Hematopoietic multipotent progenitor cell (in vitro differentiated cells): ENCODE measurements around the gene PARP12. TPM values are rescaled to one million over a fixed set of nuclear protein-coding genes. Genes with fewer than 3 reads are reported as not detected.
"Not testable (repeated sequence)": the region's sequence is repeated elsewhere in the genome, so short reads cannot be mapped to it uniquely, and the experiment has no call there.

ENCODE experiments used
- DNase-seq, 3 donors: peaks; one replicate each; pipeline ENCODE4 v3.0.0-alpha.2; 2011 to 2015; ENCODE audit warnings: low read depth in 2 of 3, low spot score in 2 of 3
- total RNA-seq: library from RNA; depleted of rRNA; stranded (reverse); fragments of >200 nt; gene quantifications from one replicate; pipeline ENCODE4 v1.2.3, GENCODE V29; 2012

Gene PARP12
- total RNA-seq: 50.9 TPM

DNA sequence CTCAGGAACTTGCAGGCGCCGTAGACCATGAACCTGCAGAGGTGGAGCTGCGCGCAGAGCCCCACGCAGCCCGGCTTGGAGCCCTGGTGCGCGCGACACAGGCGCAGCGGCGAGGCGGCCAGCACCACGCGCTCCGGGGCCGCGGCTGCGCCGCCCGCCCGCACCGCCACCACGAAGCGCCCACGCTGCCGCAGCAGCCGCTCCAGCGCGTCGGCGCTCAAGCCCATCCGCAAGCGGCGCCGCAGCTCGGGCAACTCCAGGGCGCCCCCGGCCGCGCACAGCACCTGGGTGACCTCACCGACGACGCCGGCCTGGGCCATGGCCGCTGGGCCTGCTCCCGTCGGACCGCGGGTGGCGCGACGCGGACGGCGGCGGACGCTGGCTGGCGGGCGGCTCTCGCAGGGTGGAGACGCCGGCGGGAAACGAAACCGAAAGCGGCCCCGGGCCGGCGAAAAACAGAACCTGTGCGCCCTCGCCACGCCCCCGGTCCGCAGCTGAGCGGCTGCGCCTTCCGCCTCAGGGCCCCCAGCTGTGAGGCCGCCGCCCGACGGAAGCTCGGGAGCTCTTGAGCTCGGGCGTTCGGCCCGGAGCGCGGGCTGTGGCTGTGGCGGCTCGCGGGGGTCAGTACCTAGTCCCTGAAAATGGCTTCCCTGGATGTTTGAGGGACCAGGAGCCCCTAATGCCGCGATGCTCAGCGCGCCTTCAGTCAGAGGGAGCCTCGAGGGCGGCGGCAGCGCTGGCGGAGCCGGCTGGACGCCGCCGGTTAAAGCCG is at the start of gene PARP12:
TSS of gene PARP12 (minus strand) at position 424 of the 772 bp plus-strand sequence. CDS start at position 320, 104 bp downstream.
- peak; percentile 78 to 93 (median 92) for DNase-seq

- DNase-seq: not testable (repeated sequence)
Measured at GRCh38 chr7:140108777-140109176, 46.0 kb upstream of the PARP12 start.

DNA sequence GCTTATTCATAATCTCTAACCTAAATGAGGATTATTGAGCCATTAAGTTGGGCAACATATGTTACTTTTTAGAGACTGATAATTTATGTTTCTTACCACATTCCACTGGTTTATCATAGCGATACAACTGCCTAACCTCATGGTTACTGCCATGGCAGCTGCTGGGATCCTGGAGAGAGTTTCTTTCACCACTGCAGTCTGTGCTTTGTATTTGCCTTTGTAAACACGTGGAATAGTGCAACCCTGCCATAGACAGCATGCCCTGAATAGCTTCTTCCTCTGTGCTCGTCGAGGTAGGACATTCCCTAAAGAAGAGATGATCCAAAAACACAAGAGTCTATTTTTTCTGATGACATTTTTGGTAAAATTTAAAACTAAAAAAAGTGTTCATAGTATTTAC is 33.7 kb upstream of the PARP12 start:
- DNase-seq: no peak

DNA sequence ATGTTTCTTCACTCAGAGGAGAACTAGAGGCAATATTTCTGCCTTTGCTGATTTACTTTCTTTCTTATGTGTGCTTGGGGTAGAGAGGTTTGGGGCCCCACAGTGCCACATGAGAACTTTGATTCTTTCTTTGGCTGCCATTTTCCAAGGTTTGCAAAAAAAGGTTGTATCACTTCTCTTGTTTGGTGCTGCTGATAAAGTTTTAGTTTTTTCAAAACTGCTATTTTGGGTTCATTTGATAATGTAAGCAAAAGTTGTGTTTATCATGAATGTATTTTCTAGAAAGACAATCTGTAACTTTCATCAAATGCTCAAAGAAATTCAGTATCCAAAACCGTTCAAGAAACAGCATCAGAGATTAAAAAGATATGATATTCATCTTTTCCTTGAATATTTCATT is 30.6 kb upstream of the PARP12 start:
- DNase-seq: no peak

DNA sequence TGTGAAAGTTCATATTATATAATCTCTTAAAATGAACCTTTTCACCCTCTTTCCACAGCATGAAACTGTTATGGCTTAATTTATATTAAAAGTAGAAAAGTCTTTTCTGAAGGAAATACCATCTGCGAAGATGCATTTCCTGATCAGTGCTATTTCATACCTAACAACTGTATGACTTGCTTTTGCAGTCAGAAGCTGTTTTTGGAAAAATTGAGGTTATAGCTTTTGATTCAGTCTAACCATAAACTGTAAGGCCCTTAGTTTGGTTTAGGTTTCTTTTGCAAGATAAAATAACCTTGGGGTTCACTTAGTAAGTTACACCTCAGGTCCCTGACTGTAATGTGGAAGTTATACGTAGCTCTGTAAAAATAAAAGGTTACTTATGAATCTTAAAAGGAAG is 22.7 kb upstream of the PARP12 start:
- no peak for DNase-seq

DNA sequence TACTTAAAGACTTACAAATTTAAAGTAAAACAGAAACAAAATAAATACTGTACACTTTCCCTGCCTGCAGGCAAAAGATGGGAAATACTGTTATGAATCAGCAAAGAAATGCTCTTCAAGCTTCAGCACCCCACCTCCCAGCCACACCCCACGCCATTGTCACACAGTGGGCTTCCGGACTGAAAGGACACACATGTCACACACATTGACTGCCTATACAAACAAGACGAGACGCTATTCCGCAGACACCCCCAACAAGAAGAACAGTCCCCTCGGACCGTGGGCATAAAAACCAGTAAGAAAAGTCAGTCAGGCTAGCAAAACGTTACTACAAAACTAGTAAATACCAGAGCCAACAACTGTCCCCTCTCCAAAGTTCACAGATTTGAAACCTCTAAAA is 22.2 kb upstream of the PARP12 start:
- DNase-seq: no peak

DNA sequence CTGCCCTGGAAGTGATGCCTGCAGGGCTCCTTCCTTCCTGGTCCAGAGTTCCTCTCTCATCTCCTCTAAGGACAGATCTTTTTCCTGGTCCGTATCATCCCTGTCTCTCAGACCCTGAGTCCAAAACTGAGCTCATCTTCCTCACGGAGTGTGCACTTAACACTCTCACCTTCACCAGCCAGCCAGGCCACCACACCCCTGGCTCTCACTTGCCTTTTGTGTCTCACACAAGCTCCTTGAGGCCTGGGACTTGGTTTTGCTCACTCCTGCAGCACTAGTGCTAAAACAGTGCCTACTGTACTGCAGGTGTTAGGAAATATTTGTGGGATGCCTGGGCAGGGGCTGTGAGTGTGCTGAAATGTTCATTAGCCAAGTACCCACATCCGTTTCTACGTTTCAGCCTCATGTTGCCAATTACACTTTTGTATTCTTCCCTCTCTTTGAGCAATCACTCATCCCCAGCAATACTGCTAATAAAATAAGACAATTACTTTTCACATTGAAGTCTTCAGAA is 21.4 kb upstream of the PARP12 start:
- DNase-seq: no peak

DNA sequence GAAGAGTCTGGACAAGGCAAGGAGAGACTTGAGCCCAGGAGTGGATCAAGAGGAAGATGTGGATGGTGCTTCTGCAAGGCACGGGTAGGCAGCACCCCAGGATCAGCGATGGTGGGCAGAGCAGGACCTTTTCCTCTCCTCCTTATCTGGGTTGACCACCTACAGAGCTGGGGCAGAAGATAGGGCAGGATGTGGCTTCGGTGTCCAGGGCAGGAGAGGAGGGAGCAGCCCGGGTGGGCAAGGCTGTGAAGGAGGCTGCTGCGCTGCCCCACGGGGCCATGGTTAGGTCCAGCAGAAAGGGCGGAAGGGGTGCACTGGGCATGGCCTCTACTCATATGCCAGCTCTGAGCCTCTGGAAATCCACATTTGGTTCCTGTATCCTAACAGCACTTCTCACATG is 20.0 kb upstream of the PARP12 start:
- no peak for DNase-seq

DNA sequence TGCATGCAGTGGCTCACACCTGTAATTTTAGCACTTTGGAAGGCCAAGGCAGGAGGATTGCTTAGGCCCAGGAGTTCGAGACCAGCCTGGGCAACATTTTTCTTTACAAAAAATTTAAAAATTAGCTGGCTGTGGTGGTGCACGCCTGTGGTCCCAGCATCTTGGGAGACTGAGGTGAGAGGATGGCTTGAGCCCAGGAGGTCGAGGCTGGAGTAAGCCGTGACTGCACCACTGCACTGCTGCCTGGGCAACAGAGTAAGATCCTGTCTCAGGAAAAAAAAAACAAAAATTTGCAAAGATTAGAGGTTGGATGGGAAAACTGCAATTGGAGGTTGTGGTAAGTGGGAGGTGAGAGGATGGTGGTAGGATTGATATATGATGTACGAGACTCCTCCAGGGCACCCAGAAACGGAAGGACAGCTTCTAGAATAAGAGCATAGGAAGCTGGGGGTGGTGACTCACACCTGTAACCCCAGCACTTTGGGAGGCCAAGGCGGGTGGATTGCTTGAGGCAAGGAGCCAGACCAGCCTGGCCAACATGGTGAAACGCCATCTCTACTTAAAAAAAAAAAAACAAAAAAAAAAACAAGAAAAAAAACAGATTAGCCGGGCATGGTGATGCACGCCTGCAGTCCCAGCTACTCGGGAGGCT is 19.1 kb upstream of the PARP12 start:
- DNase-seq: no peak

GRCh38 chr7:140080919-140081318 is 18.2 kb upstream of the PARP12 start:
- DNase-seq: no peak

GRCh38 chr7:140079121-140079536 is 16.4 kb upstream of the PARP12 start:
- peak in 2 of 3 donors; percentile 28 to 48 for DNase-seq

GRCh38 chr7:140078392-140078791 is 15.6 kb upstream of the PARP12 start:
- DNase-seq: no peak

DNA sequence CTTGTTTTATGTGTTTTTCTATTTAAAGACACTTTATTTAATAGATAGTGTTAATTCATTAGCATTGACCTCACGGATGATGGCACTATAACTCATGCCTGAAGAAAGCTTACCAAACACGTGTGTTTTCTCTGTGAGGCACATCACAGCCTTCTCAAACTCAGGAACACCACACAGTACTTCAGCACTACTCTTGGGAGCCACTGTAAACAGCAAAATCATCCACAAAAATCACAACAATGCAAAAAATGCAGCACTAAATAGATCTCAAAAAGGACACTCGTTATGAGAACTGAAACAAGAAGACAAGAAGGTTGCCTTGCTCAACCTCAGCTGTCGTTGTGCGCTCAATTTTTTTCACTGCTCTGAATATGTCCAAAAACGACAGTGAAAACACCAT is 12.0 kb upstream of the PARP12 start:
- DNase-seq: no peak

GRCh38 chr7:140070546-140070945 is 7.8 kb upstream of the PARP12 start:
- DNase-seq: no peak

GRCh38 chr7:140069298-140069949 is 6.7 kb upstream of the PARP12 start:
- no peak for DNase-seq

DNA sequence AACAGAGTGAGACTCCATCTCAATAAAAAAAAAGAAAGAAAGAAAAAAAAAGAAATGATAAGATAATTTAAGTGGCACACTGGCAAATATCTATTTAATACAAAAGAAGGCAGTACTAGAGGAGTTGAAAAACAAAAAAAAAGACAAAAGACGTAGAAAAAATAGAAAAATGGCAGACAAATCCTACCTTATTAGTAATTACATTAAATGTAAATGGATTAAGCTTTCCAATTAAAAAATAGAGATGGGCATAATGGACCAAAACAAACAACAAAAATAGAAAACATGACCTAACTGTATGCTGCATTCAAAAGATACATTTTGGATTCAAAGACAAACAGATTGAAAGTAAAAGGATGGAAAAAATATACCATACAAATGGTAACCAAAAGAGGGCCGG is 5.3 kb upstream of the PARP12 start:
- no peak for DNase-seq

GRCh38 chr7:140067052-140067451 is 4.3 kb upstream of the PARP12 start:
- DNase-seq: no peak

GRCh38 chr7:140062118-140062527 is 628 bp downstream of the PARP12 start:
- peak; percentile 37 to 63 (median 60) for DNase-seq

DNA sequence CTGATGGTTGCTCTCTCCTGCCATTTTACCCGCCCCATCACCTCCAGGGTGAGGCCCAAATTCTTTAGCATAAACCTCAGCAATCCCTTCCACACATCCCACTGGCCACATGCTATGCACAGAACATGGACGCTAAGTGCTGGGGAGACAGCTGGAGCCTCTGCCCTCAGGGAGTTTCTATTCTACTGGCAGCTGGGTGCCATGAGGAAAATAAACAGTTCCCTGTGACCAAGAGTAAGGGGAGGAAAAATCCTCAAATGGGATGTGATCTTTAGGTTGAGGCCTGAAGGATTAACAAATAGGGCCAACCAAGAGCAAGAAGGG is 1.2 kb downstream of the PARP12 start:
- no peak for DNase-seq

DNA sequence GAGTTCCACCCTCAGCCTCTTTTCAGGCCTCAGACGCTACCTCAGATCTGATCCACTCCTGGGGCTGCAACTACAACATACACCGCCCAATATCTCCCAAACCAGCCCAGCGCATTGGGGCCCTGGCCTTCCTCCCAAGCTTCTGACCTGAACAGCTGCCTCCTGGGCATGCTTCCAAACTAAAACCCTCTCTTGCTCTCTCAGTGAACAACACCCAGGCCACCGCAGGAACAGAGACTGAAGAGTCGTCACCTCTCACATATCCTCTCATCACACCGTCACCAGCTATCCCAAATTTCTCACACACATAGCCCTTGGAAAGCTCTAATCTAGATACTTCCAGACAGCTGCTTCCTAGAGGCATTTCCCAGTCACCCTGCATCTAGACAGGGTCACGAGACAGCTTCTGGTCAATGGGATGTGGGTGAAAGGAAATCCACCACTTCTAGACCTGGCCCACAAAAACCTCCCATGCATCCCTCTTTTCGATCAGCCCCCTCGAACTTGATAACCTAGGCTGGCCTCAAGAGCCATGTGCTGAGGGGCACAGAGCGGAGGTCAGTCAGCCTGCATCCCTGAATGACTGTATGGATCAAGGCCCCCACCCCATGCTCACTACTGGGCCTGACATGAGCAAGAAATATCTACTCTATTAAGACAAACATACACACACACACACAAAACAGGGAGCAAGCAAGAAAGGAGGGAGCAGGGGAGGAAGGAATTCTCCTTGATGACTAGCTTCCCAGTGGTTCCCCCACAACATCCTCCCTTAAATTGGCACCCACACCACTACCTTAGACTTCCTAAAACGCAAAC is 1.8 kb downstream of the PARP12 start:
- DNase-seq: peak in 1 of 3 donors; percentile 32

GRCh38 chr7:140060243-140060630 is 2.5 kb downstream of the PARP12 start:
- no peak for DNase-seq
